HepG2 (cell line): ENCODE measurements around the gene AKR1C3. TPM values are rescaled to one million over a fixed set of nuclear protein-coding genes. Genes with fewer than 3 reads are reported as not detected.

ENCODE experiments used
- FOXA3 ChIP-seq: IDR thresholded peaks from 2 replicates; pipeline ENCODE4 v1.6.1; 2016; ENCODE audit warnings: missing genetic modification reagents, missing compliant biosample characterization
- GLI4 ChIP-seq: sonication (generic); formaldehyde crosslinking; IDR thresholded peaks from 2 replicates; pipeline ENCODE4 v1.5.1; 2020; ENCODE audit warnings: missing genetic modification reagents, mild to moderate bottlenecking, moderate library complexity, borderline replicate concordance
- GTF3A ChIP-seq: sonication (generic); formaldehyde crosslinking; conservative IDR thresholded peaks from 2 replicates; pipeline ENCODE4 v1.4.0; 2020; ENCODE audit warnings: mild to moderate bottlenecking, missing genetic modification reagents
- HMGA1 ChIP-seq: sonication (generic); formaldehyde crosslinking; conservative IDR thresholded peaks from 2 replicates; pipeline ENCODE4 v1.4.0; 2020; ENCODE audit warnings: missing genetic modification reagents
- HNRNPK ChIP-seq: fragments of 200-400 bp; formaldehyde crosslinking; IDR thresholded peaks from 2 replicates; pipeline ENCODE4 v1.6.1; 2018; ENCODE audit warnings: low read length, low read depth, moderate library complexity, mild to moderate bottlenecking; ENCODE audit not compliant: poor library complexity, severe bottlenecking
- MAF1 ChIP-seq: sonication (generic); formaldehyde crosslinking; IDR thresholded peaks from 2 replicates; pipeline ENCODE4 v1.5.0; 2020; ENCODE audit warnings: missing genetic modification reagents, borderline replicate concordance
- NONO ChIP-seq, 2 experiments: fragments of 450-650 bp in 1 of 2; sonication (generic) in 1 of 2; formaldehyde crosslinking in 1 of 2; IDR thresholded peaks in 1 of 2; conservative IDR thresholded peaks in 1 of 2; 2 replicates each; pipeline versions ENCODE4 v1.6.1 to v1.8.0; 2017 to 2022; ENCODE audit warnings: mild to moderate bottlenecking in 1 of 2, missing genetic modification reagents in 1 of 2, moderate library complexity in 1 of 2
- POLR2A ChIP-seq, 2 experiments: IDR thresholded peaks; 2 replicates each; pipeline ENCODE4 v1.6.1; 2011; ENCODE audit warnings: low read depth in 2 of 2, low read length in 2 of 2, mild to moderate bottlenecking in 1 of 2, moderate library complexity in 1 of 2; ENCODE audit not compliant: insufficient read depth in 1 of 2
- SIN3A ChIP-seq: IDR thresholded peaks from 2 replicates; pipeline ENCODE4 v1.6.1; 2011; ENCODE audit warnings: low read depth, mild to moderate bottlenecking, control low read depth, low read length, borderline replicate concordance
- SOX6 ChIP-seq, 2 experiments: fragments of 450-650 bp in 1 of 2; sonication (generic) in 1 of 2; formaldehyde crosslinking in 1 of 2; IDR thresholded peaks; 2 replicates each; pipeline versions ENCODE4 v1.4.0 to v1.6.1; 2017 to 2020; ENCODE audit warnings: antibody characterized with exemption in 1 of 2, mild to moderate bottlenecking in 1 of 2, missing genetic modification reagents in 1 of 2
- SRF ChIP-seq: IDR thresholded peaks from 2 replicates; pipeline ENCODE4 v1.6.1; 2011; ENCODE audit warnings: mild to moderate bottlenecking, low read depth, low read length, moderate library complexity
- ZBTB7B ChIP-seq: sonication (generic); formaldehyde crosslinking; IDR thresholded peaks from 2 replicates; pipeline ENCODE4 v1.4.0; 2020; ENCODE audit warnings: missing genetic modification reagents
- ZNF225 ChIP-seq: sonication (generic); formaldehyde crosslinking; IDR thresholded peaks from 2 replicates; pipeline ENCODE4 v1.4.0; 2020; ENCODE audit warnings: mild to moderate bottlenecking, missing genetic modification reagents
- ZNF264 ChIP-seq: sonication (generic); formaldehyde crosslinking; IDR thresholded peaks from 2 replicates; pipeline ENCODE4 v1.4.0; 2020; ENCODE audit warnings: missing genetic modification reagents
- ZNF30 ChIP-seq: sonication (generic); formaldehyde crosslinking; IDR thresholded peaks from 2 replicates; pipeline ENCODE4 v1.5.0; 2020; ENCODE audit warnings: mild to moderate bottlenecking, missing genetic modification reagents
- ZNF816 ChIP-seq: sonication (generic); formaldehyde crosslinking; IDR thresholded peaks from 2 replicates; pipeline ENCODE4 v1.8.0; 2022; ENCODE audit warnings: missing genetic modification reagents, mild to moderate bottlenecking, borderline replicate concordance
- polyA plus RNA-seq, 8 experiments: library from polyadenylated mRNA; depleted of rRNA in 3 of 8; stranded (reverse) in 7 of 8; unstranded in 1 of 8; fragments of >200 nt; fragmentation: Illumina TruSeq in 4 of 8; extraction: Trizol in 4 of 8; gene quantifications; 2 replicates each; pipeline versions ENCODE4 v1.2.1 to v1.2.3, GENCODE V29; 2011 to 2016; ENCODE audit warnings: low read depth in 4 of 8, missing spikeins in 1 of 8, mixed read lengths in 1 of 8; ENCODE audit not compliant: insufficient read depth in 1 of 8
- total RNA-seq, 5 experiments: library from RNA; depleted of rRNA; stranded (reverse); fragments of >200 nt; fragmentation: Illumina TruSeq; extraction: Trizol; gene quantifications; 2 replicates each; pipeline ENCODE4 v1.2.3, GENCODE V29; 2016; ENCODE audit warnings: low read depth in 1 of 5
- TF ChIP-seq, protein P1 (sequence below), 2 experiments: sonication (generic) in 1 of 2; formaldehyde crosslinking in 1 of 2; IDR thresholded peaks; 2 replicates each; pipeline versions ENCODE4 v1.6.1 to v1.9.0; 2014 to 2022; ENCODE audit warnings: antibody characterized with exemption in 1 of 2, borderline replicate concordance in 1 of 2, inconsistent platforms in 1 of 2, low read depth in 1 of 2, missing genetic modification reagents in 1 of 2
- TF ChIP-seq, protein P2 (sequence below): sonication (generic); formaldehyde crosslinking; IDR thresholded peaks from 2 replicates; pipeline ENCODE4 v1.4.0; 2020; ENCODE audit warnings: mild to moderate bottlenecking, missing genetic modification reagents
- TF ChIP-seq, protein P3 (sequence below): fragments of 450-650 bp; IDR thresholded peaks from 2 replicates; pipeline ENCODE4 v1.6.1; 2016
- TF ChIP-seq, protein P4 (sequence below): sonication (generic); formaldehyde crosslinking; IDR thresholded peaks from 2 replicates; pipeline ENCODE4 v1.4.0; 2020; ENCODE audit warnings: mild to moderate bottlenecking, missing genetic modification reagents

Gene AKR1C3
- total and polyA plus RNA-seq, 2 of the 13 experiments (the other 11 are each of a cell fraction or from before 2014, with no cell fraction given) = 368 to 532 TPM

DNA sequence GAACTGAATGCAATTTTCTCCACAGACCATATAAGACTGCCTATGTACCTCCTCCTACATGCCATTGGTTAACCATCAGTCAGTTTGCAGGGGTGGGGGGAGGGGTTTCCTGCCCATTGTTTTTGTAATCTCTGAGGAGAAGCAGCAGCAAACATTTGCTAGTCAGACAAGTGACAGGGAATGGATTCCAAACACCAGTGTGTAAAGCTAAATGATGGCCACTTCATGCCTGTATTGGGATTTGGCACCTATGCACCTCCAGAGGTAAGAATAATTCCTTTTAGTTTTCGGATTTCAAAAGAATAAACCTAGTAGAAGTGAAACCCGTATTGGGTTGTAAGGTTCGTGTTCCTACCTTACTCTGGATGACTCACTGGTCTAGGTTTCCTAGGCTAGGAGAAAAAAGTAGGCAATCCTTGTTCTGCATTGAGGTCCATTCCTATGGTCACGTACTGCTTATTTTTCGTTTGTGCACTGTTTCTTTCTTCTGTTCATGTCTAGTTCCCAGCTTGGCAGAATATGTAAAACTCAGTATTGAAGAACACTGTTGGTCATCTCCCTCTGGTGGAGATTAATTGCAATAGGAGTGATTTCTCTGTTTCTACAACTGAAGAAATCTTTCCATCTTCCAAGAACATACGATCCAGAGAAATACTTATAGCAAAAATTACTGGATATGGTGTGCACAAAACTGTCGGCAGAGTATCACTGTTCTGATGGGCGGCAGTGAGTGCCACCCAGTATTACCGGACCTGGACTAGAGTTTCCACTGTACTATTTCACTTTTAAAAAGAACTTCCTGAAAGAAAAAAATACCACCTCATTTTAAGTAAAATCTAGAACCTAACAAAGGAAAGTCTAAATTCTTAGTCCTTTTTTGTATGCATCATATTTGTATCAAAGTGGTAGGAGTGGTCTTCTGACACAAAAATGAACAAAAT, at the start of gene AKR1C3 (continued):
- peak; percentile 40; the same call in 1 of the 2 replicates for TF ChIP-seq FOXA3 (CRISPR knock-in tag)
- TF ChIP-seq, protein P1, sequence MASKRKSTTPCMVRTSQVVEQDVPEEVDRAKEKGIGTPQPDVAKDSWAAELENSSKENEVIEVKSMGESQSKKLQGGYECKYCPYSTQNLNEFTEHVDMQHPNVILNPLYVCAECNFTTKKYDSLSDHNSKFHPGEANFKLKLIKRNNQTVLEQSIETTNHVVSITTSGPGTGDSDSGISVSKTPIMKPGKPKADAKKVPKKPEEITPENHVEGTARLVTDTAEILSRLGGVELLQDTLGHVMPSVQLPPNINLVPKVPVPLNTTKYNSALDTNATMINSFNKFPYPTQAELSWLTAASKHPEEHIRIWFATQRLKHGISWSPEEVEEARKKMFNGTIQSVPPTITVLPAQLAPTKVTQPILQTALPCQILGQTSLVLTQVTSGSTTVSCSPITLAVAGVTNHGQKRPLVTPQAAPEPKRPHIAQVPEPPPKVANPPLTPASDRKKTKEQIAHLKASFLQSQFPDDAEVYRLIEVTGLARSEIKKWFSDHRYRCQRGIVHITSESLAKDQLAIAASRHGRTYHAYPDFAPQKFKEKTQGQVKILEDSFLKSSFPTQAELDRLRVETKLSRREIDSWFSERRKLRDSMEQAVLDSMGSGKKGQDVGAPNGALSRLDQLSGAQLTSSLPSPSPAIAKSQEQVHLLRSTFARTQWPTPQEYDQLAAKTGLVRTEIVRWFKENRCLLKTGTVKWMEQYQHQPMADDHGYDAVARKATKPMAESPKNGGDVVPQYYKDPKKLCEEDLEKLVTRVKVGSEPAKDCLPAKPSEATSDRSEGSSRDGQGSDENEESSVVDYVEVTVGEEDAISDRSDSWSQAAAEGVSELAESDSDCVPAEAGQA (IDR thresholded peaks at IDR 0.05; ENCODE audit: low read depth) = no peak
- TF ChIP-seq, protein P1 (CRISPR knock-in tag; IDR thresholded peaks at IDR 0.05; ENCODE audit: borderline replicate concordance) = no peak
- peak; percentile 73 to 74 for TF ChIP-seq POLR2A (IDR thresholded peaks at IDR 0.05; ENCODE audit: insufficient read depth in 1 of 2, low read depth in 2 of 2, low read length in 2 of 2)
- TF ChIP-seq SOX6 (IDR thresholded peaks at IDR 0.05) = no peak
- TF ChIP-seq SOX6 (CRISPR knock-in tag; IDR thresholded peaks at IDR 0.05) = peak; percentile 81
- no peak for TF ChIP-seq MAF1
- TF ChIP-seq ZNF225 (CRISPR knock-in tag) = no peak
- TF ChIP-seq SIN3A = 0 out of 2 replicates have a peak, but pooled peaks have one; percentile 61
- TF ChIP-seq ZNF30 = no peak
- TF ChIP-seq, protein P2, sequence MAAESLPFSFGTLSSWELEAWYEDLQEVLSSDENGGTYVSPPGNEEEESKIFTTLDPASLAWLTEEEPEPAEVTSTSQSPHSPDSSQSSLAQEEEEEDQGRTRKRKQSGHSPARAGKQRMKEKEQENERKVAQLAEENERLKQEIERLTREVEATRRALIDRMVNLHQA (CRISPR knock-in tag) = no peak
- TF ChIP-seq ZNF264 (CRISPR knock-in tag) = 0 out of 2 replicates have a peak, but pooled peaks have one; percentile 26
- no peak for TF ChIP-seq HMGA1 (CRISPR knock-in tag)
- no peak for TF ChIP-seq GTF3A
- 0 out of 2 replicates have a peak, but pooled peaks have one; percentile 49 for TF ChIP-seq GLI4 (CRISPR knock-in tag)
- TF ChIP-seq, protein P3, sequence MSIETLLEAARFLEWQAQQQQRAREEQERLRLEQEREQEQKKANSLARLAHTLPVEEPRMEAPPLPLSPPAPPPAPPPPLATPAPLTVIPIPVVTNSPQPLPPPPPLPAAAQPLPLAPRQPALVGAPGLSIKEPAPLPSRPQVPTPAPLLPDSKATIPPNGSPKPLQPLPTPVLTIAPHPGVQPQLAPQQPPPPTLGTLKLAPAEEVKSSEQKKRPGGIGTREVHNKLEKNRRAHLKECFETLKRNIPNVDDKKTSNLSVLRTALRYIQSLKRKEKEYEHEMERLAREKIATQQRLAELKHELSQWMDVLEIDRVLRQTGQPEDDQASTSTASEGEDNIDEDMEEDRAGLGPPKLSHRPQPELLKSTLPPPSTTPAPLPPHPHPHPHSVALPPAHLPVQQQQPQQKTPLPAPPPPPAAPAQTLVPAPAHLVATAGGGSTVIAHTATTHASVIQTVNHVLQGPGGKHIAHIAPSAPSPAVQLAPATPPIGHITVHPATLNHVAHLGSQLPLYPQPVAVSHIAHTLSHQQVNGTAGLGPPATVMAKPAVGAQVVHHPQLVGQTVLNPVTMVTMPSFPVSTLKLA = no peak
- no peak for TF ChIP-seq HNRNPK
- TF ChIP-seq NONO (IDR thresholded peaks at IDR 0.05) = no peak
- 0 out of 2 replicates have a peak, but pooled peaks have one; percentile 30 for TF ChIP-seq NONO (CRISPR knock-in tag; conservative IDR thresholded peaks at IDR 0.05)
- TF ChIP-seq ZBTB7B (CRISPR knock-in tag) = no peak
- peak; percentile 83 for TF ChIP-seq SRF
- TF ChIP-seq, protein P4, sequence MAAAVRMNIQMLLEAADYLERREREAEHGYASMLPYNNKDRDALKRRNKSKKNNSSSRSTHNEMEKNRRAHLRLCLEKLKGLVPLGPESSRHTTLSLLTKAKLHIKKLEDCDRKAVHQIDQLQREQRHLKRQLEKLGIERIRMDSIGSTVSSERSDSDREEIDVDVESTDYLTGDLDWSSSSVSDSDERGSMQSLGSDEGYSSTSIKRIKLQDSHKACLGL = no peak
- TF ChIP-seq ZNF816 = no peak
